PC-9 (cell line): ENCODE data around the gene ELOVL7.

Experiments used
- EZH2 ChIP-seq: fragments of 200-600 bp; sonication (generic); IDR thresholded peaks from 2 replicates; pipeline ENCODE4 v1.8.0; 2017; ENCODE audit warnings: antibody characterized with exemption, low read depth
- TF ChIP-seq, protein P1 (sequence below): fragments of 200-600 bp; sonication (generic); conservative IDR thresholded peaks from 2 replicates; pipeline ENCODE4 v1.6.1; 2017; ENCODE audit warnings: mixed run types, antibody characterized with exemption, mild to moderate bottlenecking, moderate library complexity

DNA sequence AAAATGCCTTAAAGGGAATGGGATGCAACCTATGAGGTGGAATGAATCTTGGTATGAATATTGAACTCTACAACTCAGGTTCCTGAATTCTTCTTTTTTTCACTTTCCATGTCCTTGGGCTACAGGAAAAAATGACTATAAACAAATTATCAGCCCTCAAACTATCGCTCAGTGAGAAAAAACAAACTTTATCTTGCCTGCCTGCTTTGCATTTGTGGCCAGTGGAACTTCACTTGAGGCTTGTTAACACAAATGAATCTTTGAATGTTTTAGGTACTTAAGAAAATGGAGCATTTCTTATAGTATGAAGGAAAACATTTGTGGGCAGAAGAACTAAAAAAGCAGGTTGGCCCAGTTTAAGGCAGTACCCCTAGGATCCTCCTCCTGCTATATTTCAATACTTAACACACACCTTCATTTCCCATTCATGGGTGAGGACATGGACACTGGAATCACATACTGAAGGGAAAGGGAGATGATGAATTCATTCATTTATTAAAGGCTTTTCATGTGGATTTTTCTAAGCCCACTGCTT is 34.1 kb downstream of the ELOVL7 start:
- TF ChIP-seq, protein P1, sequence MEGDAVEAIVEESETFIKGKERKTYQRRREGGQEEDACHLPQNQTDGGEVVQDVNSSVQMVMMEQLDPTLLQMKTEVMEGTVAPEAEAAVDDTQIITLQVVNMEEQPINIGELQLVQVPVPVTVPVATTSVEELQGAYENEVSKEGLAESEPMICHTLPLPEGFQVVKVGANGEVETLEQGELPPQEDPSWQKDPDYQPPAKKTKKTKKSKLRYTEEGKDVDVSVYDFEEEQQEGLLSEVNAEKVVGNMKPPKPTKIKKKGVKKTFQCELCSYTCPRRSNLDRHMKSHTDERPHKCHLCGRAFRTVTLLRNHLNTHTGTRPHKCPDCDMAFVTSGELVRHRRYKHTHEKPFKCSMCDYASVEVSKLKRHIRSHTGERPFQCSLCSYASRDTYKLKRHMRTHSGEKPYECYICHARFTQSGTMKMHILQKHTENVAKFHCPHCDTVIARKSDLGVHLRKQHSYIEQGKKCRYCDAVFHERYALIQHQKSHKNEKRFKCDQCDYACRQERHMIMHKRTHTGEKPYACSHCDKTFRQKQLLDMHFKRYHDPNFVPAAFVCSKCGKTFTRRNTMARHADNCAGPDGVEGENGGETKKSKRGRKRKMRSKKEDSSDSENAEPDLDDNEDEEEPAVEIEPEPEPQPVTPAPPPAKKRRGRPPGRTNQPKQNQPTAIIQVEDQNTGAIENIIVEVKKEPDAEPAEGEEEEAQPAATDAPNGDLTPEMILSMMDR: no peak
- TF ChIP-seq EZH2: no peak
